SK-N-SH treated with all-trans-retinoic acid at 6 μM for 48 hours (cell line): ENCODE measurements around the gene CYP26C1.

Experiments
- ATAC-seq: fragments of 200-7000 bp; cut with Tn5 transposase; 3 replicates; pipeline ENCODE4 v1.9.1; 2020; ENCODE audit warnings: mild to moderate bottlenecking, moderate library complexity
- ARNTL ChIP-seq: fragments of 450-650 bp; formaldehyde crosslinking; IDR thresholded peaks from 2 replicates; pipeline ENCODE4 v1.5.0; 2020; ENCODE audit warnings: low read depth, mild to moderate bottlenecking, moderate library complexity, borderline replicate concordance
- BACH2 ChIP-seq: fragments of 250-450 bp; sonication (Bioruptor Pico); IDR thresholded peaks from 2 replicates; pipeline ENCODE4 v1.9.0; 2021; ENCODE audit warnings: mild to moderate bottlenecking, borderline replicate concordance
- CSDC2 ChIP-seq: fragments of 250-450 bp; sonication (Bioruptor Pico); IDR thresholded peaks from 2 replicates; pipeline ENCODE4 v1.5.0; 2020; ENCODE audit warnings: mild to moderate bottlenecking, moderate library complexity
- ESRRG ChIP-seq: fragments of 250-450 bp; sonication (Bioruptor Pico); IDR thresholded peaks from 2 replicates; pipeline ENCODE4 v1.6.1; 2021; ENCODE audit warnings: mild to moderate bottlenecking
- GLIS3 ChIP-seq: fragments of 250-450 bp; sonication (Bioruptor Pico); IDR thresholded peaks from 2 replicates; pipeline ENCODE4 v1.5.0; 2020; ENCODE audit warnings: mild to moderate bottlenecking, moderate library complexity
- ISL1 ChIP-seq: fragments of 250-450 bp; sonication (Bioruptor Pico); IDR thresholded peaks from 2 replicates; pipeline ENCODE4 v2.1.2; 2022; ENCODE audit warnings: mild to moderate bottlenecking, moderate library complexity
- OSR1 ChIP-seq: fragments of 250-450 bp; sonication (Bioruptor Pico); IDR thresholded peaks from 2 replicates; pipeline ENCODE4 v1.8.0; 2022; ENCODE audit warnings: moderate library complexity, mild to moderate bottlenecking, inconsistent platforms
- PPARA ChIP-seq: fragments of 250-450 bp; sonication (Bioruptor Pico); IDR thresholded peaks from 2 replicates; pipeline ENCODE4 v1.5.0; 2020; ENCODE audit warnings: mild to moderate bottlenecking, borderline replicate concordance
- RARB ChIP-seq: fragments of 250-450 bp; sonication (Bioruptor Pico); IDR thresholded peaks from 2 replicates; pipeline ENCODE4 v1.8.0; 2021; ENCODE audit warnings: mild to moderate bottlenecking, moderate library complexity
- SNAI2 ChIP-seq: fragments of 250-450 bp; sonication (Bioruptor Pico); IDR thresholded peaks from 2 replicates; pipeline ENCODE4 v1.5.0; 2020; ENCODE audit warnings: mild to moderate bottlenecking, moderate library complexity
- TCF4 ChIP-seq: fragments of 250-450 bp; sonication (Bioruptor Pico); IDR thresholded peaks from 2 replicates; pipeline ENCODE4 v1.8.0; 2021; ENCODE audit warnings: mild to moderate bottlenecking, moderate library complexity, borderline replicate concordance
- TOX ChIP-seq: fragments of 250-450 bp; sonication (Bioruptor Pico); IDR thresholded peaks from 2 replicates; pipeline ENCODE4 v1.8.0; 2021; ENCODE audit warnings: mild to moderate bottlenecking, moderate library complexity, borderline replicate concordance
- ZC3H10 ChIP-seq: fragments of 250-450 bp; sonication (Bioruptor Pico); IDR thresholded peaks from 2 replicates; pipeline ENCODE4 v1.5.1; 2021; ENCODE audit warnings: mild to moderate bottlenecking, moderate library complexity
- ZFP3 ChIP-seq: fragments of 250-450 bp; sonication (Bioruptor Pico); IDR thresholded peaks from 2 replicates; pipeline ENCODE4 v1.5.0; 2020; ENCODE audit warnings: mild to moderate bottlenecking, moderate library complexity
- ZFP30 ChIP-seq: fragments of 450-650 bp; formaldehyde crosslinking; IDR thresholded peaks from 2 replicates; pipeline ENCODE4 v1.5.0; 2022; ENCODE audit warnings: mild to moderate bottlenecking, moderate library complexity
- ZNF565 ChIP-seq: fragments of 450-650 bp; formaldehyde crosslinking; conservative IDR thresholded peaks from 2 replicates; pipeline ENCODE4 v1.5.0; 2020; ENCODE audit warnings: low read depth, mild to moderate bottlenecking, moderate library complexity
- ZNF70 ChIP-seq: fragments of 450-650 bp; formaldehyde crosslinking; IDR thresholded peaks from 2 replicates; pipeline ENCODE4 v1.5.0; 2020; ENCODE audit warnings: mild to moderate bottlenecking, moderate library complexity
- ZNF8 ChIP-seq: fragments of 450-650 bp; formaldehyde crosslinking; IDR thresholded peaks from 2 replicates; pipeline ENCODE4 v1.5.0; 2020; ENCODE audit warnings: mild to moderate bottlenecking, moderate library complexity
- TF ChIP-seq, protein P1 (sequence below): fragments of 250-450 bp; sonication (Bioruptor Pico); IDR thresholded peaks from 2 replicates; pipeline ENCODE4 v1.5.0; 2020; ENCODE audit warnings: mild to moderate bottlenecking, moderate library complexity
- TF ChIP-seq, protein P2 (sequence below): fragments of 250-450 bp; sonication (Bioruptor Pico); IDR thresholded peaks from 2 replicates; pipeline ENCODE4 v1.5.1; 2020; ENCODE audit warnings: low read depth, mild to moderate bottlenecking, moderate library complexity
- TF ChIP-seq, protein P3 (sequence below): fragments of 250-450 bp; sonication (Bioruptor Pico); IDR thresholded peaks from 2 replicates; pipeline ENCODE4 v1.5.1; 2021; ENCODE audit warnings: mild to moderate bottlenecking, moderate library complexity
- TF ChIP-seq, protein P4 (sequence below): fragments of 250-450 bp; sonication (Bioruptor Pico); IDR thresholded peaks from 2 replicates; pipeline ENCODE4 v1.8.0; 2021; ENCODE audit warnings: low read depth, mild to moderate bottlenecking, moderate library complexity, borderline replicate concordance

CYP26C1 gene

DNA sequence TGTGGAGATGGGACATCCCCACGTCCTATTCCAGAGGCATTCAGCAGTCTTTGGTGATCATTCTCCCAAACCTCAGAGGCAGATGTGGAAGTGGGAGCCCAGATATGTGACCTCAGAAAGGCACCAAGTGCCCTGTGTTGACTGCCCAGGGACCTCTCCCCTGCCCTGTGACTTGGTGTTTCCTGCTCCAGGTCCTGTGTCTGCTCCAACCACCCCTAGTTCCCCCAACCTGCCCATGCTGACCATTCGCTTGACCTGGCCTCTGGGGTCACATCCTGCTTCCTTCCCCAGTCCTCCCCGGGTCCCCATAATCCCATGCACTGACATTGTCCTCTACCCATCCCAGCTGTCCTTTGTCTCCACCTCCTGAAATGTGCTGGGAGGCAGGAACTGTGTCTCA, 20.7 kb downstream of the CYP26C1 start:
- TF ChIP-seq ZFP30 (CRISPR knock-in tag) (no peak), ZNF8 (no peak), TOX (CRISPR knock-in tag) (no peak), RARB (CRISPR knock-in tag) (no peak), ARNTL (CRISPR knock-in tag) (no peak), BACH2 (CRISPR knock-in tag) (no peak), SNAI2 (CRISPR knock-in tag) (no peak), ZNF565 (CRISPR knock-in tag) (no peak), ZFP3 (CRISPR knock-in tag) (no peak)
- TF ChIP-seq, protein P1, sequence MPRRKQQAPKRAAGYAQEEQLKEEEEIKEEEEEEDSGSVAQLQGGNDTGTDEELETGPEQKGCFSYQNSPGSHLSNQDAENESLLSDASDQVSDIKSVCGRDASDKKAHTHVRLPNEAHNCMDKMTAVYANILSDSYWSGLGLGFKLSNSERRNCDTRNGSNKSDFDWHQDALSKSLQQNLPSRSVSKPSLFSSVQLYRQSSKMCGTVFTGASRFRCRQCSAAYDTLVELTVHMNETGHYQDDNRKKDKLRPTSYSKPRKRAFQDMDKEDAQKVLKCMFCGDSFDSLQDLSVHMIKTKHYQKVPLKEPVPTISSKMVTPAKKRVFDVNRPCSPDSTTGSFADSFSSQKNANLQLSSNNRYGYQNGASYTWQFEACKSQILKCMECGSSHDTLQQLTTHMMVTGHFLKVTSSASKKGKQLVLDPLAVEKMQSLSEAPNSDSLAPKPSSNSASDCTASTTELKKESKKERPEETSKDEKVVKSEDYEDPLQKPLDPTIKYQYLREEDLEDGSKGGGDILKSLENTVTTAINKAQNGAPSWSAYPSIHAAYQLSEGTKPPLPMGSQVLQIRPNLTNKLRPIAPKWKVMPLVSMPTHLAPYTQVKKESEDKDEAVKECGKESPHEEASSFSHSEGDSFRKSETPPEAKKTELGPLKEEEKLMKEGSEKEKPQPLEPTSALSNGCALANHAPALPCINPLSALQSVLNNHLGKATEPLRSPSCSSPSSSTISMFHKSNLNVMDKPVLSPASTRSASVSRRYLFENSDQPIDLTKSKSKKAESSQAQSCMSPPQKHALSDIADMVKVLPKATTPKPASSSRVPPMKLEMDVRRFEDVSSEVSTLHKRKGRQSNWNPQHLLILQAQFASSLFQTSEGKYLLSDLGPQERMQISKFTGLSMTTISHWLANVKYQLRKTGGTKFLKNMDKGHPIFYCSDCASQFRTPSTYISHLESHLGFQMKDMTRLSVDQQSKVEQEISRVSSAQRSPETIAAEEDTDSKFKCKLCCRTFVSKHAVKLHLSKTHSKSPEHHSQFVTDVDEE (CRISPR knock-in tag), result no peak
- TF ChIP-seq, protein P2, sequence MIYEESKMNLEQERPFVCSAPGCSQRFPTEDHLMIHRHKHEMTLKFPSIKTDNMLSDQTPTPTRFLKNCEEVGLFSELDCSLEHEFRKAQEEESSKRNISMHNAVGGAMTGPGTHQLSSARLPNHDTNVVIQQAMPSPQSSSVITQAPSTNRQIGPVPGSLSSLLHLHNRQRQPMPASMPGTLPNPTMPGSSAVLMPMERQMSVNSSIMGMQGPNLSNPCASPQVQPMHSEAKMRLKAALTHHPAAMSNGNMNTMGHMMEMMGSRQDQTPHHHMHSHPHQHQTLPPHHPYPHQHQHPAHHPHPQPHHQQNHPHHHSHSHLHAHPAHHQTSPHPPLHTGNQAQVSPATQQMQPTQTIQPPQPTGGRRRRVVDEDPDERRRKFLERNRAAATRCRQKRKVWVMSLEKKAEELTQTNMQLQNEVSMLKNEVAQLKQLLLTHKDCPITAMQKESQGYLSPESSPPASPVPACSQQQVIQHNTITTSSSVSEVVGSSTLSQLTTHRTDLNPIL (CRISPR knock-in tag), result no peak
- TF ChIP-seq, protein P3, sequence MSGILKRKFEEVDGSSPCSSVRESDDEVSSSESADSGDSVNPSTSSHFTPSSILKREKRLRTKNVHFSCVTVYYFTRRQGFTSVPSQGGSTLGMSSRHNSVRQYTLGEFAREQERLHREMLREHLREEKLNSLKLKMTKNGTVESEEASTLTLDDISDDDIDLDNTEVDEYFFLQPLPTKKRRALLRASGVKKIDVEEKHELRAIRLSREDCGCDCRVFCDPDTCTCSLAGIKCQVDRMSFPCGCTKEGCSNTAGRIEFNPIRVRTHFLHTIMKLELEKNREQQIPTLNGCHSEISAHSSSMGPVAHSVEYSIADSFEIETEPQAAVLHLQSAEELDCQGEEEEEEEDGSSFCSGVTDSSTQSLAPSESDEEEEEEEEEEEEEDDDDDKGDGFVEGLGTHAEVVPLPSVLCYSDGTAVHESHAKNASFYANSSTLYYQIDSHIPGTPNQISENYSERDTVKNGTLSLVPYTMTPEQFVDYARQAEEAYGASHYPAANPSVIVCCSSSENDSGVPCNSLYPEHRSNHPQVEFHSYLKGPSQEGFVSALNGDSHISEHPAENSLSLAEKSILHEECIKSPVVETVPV (CRISPR knock-in tag), result no peak
- no peak for ATAC-seq

GRCh38 chr10:93081834-93082233, 21.2 kb downstream of the CYP26C1 start:
- no peak for ATAC-seq
- TF ChIP-seq PPARA (CRISPR knock-in tag), result no peak
- TF ChIP-seq ZNF70 (CRISPR knock-in tag), result no peak
- TF ChIP-seq CSDC2 (CRISPR knock-in tag), result no peak
- no peak for TF ChIP-seq ZNF8
- TF ChIP-seq SNAI2 (CRISPR knock-in tag), result no peak
- no peak for TF ChIP-seq BACH2 (CRISPR knock-in tag)
- TF ChIP-seq OSR1 (CRISPR knock-in tag), result no peak
- no peak for TF ChIP-seq ZC3H10 (CRISPR knock-in tag)
- no peak for TF ChIP-seq TCF4 (CRISPR knock-in tag)
- no peak for TF ChIP-seq TOX (CRISPR knock-in tag)
- no peak for TF ChIP-seq ESRRG
- TF ChIP-seq, protein P3 (CRISPR knock-in tag), result no peak
- TF ChIP-seq ZFP30 (CRISPR knock-in tag), result no peak
- no peak for TF ChIP-seq RARB (CRISPR knock-in tag)
- TF ChIP-seq, protein P4, sequence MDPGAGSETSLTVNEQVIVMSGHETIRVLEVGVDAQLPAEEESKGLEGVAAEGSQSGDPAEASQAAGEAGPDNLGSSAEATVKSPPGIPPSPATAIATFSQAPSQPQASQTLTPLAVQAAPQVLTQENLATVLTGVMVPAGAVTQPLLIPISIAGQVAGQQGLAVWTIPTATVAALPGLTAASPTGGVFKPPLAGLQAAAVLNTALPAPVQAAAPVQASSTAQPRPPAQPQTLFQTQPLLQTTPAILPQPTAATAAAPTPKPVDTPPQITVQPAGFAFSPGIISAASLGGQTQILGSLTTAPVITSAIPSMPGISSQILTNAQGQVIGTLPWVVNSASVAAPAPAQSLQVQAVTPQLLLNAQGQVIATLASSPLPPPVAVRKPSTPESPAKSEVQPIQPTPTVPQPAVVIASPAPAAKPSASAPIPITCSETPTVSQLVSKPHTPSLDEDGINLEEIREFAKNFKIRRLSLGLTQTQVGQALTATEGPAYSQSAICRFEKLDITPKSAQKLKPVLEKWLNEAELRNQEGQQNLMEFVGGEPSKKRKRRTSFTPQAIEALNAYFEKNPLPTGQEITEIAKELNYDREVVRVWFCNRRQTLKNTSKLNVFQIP (CRISPR knock-in tag), result no peak
- no peak for TF ChIP-seq ZFP3 (CRISPR knock-in tag)
- no peak for TF ChIP-seq ISL1 (CRISPR knock-in tag)
- TF ChIP-seq, protein P1 (CRISPR knock-in tag), result no peak
- no peak for TF ChIP-seq GLIS3 (CRISPR knock-in tag)
- TF ChIP-seq, protein P2 (CRISPR knock-in tag), result no peak
